T-helper 17 cell (primary cell): ENCODE data around the gene LYST. TPM values are rescaled to one million over a fixed set of nuclear protein-coding genes. Genes with fewer than 3 reads are reported as not detected.
"Not testable (repeated sequence)": the region's sequence is repeated elsewhere in the genome, so short reads cannot be mapped to it uniquely, and the experiment has no call there.

Source experiments
- ATAC-seq: fragments of 150-1000 bp; cut with Tn5 transposase; 2 replicates; pipeline ENCODE4 v1.10.0; 2021; ENCODE audit warnings: mild to moderate bottlenecking, moderate library complexity
- DNase-seq, 3 donors: peaks; one replicate each; pipeline versions ENCODE4 v3.0.0 to v3.0.0-alpha.2; 2020 to 2021
- H3K9me3 ChIP-seq: one replicate; pipeline ENCODE4 v1.7.0; 2013; ENCODE audit warnings: low read length, mild to moderate bottlenecking; ENCODE audit not compliant: control insufficient read depth, poor library complexity, severe bottlenecking
- H3K27ac Mint-ChIP-seq: one replicate; pipeline ENCODE4 v1.8.0; 2022; ENCODE audit warnings: mild to moderate bottlenecking, moderate library complexity, mixed read lengths
- H3K27me3 Mint-ChIP-seq: one replicate; pipeline ENCODE4 v1.8.0; 2022; ENCODE audit warnings: mixed read lengths
- H3K36me3 Mint-ChIP-seq: one replicate; pipeline ENCODE4 v1.8.0; 2022; ENCODE audit warnings: low read depth, mixed read lengths
- H3K4me1 Mint-ChIP-seq: one replicate; pipeline ENCODE4 v1.8.0; 2022; ENCODE audit warnings: mild to moderate bottlenecking, mixed read lengths
- H3K4me3 Mint-ChIP-seq: one replicate; pipeline ENCODE4 v1.8.0; 2022; ENCODE audit warnings: mild to moderate bottlenecking, moderate library complexity, mixed read lengths
- total RNA-seq, 4 donors: library from RNA in 2 of 4; stranded (reverse) in 2 of 4; gene quantifications; one replicate each; pipeline ENCODE4 v1.2.3 and lab custom pipeline; 2022 to 2026

The LYST gene
- total RNA-seq, 2 donors from 2014 or later: 24.5 to 29.6 TPM

DNA sequence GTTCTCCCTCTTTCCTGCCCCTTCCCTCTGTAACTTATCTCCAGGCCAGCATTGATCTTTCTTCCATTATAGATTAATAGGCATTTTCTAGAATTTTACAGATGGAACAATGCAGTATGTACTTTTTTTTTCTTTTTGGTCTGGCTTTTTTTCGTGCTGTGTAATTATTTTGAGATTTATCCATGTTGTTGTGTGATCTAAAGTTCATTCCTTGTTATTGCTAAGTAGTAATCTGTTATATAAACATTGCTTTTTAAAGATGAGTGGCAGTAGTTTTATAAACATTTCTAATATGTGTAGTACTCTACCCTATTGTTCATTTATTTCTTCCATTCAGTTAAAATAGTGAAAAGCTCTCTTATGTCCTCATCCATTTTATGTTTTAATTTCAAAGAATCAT lies 5.9 kb downstream of the LYST start:
- Mint-ChIP-seq H3K27ac (no peak overlapping the region), H3K36me3 (peaks cover 2% of the 10 kb centered on the region), H3K4me1 (peaks cover 27% of the 10 kb centered on the region), H3K27me3 (no peaks in the 10 kb centered on the region), H3K4me3 (no peak overlapping the region)
- ATAC-seq (no peak), DNase-seq (no peak)
- no peaks in the 10 kb centered on the region for H3K9me3 ChIP-seq

DNA sequence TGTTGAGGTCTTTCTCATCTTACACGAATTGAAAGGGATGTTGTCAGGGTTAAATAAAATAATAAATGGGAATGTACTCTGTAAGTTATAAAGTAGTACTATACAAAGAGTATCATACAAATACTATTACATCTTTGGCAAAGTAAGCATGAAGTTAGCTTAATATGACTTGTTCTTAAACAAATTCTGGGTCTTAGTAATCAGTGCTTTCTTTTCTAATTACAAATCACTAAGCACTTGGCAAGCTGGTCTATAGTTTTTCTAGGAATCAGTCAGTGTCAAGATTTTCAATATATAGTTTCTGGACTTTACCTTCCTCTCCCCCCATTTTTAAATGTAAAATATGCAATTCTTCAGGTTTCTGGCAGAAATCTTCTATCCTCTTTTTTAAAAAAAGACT lies 6.9 kb downstream of the LYST start:
- Mint-ChIP-seq H3K36me3 (no peaks in the 10 kb centered on the region), H3K4me3 (no peak overlapping the region), H3K4me1 (peaks cover 20% of the 10 kb centered on the region), H3K27ac (no peak overlapping the region), H3K27me3 (no peaks in the 10 kb centered on the region)
- DNase-seq (no peak), ATAC-seq (no peak)
- no peaks in the 10 kb centered on the region for H3K9me3 ChIP-seq

DNA sequence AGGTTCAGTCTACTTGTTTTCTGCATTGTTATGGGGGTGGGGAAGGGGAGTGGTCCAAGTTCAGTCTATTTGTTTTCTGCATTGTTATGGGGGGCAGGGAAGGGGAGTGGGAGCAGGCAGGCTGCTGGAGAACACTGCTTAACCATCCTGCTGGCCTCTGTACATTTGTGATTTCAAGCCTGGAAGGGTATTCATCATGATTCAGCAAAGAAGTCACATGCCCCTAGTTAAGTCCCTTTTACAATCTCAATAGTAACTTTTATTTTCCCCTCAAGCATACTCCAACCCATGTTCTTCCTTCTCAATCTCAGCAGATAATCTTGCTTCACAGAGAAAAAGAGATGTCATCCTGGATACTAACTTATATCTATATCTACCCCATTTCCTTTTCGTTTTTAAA lies 7.9 kb downstream of the LYST start:
- no peaks in the 10 kb centered on the region for H3K9me3 ChIP-seq
- no peak overlapping the region for H3K27ac Mint-ChIP-seq
- no peak for ATAC-seq
- DNase-seq: no peak
- H3K4me1 Mint-ChIP-seq: peaks cover 19% of the 10 kb centered on the region
- no peaks in the 10 kb centered on the region for H3K36me3 Mint-ChIP-seq
- no peaks in the 10 kb centered on the region for H3K27me3 Mint-ChIP-seq
- no peak overlapping the region for H3K4me3 Mint-ChIP-seq

DNA sequence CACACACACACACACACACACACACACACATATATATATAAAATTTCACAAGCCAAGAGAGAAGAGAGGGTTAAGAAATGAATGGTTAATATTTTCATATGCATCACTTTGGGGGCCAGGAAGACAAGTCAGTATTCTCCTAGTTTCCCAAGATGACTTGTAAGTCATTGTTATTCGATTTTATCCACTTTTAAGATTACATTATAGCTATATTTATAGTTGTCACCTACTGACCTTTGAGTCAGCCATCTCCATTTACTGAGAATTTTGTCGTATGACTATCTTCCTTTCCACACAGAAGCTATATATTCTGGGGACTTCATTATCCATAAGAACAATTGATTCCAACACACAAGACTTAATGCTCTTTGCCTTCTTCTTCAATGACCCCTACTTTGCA lies 8.9 kb downstream of the LYST start:
- H3K27me3 Mint-ChIP-seq: no peaks in the 10 kb centered on the region
- H3K4me1 Mint-ChIP-seq: peaks cover 16% of the 10 kb centered on the region
- no peaks in the 10 kb centered on the region for H3K36me3 Mint-ChIP-seq

DNA sequence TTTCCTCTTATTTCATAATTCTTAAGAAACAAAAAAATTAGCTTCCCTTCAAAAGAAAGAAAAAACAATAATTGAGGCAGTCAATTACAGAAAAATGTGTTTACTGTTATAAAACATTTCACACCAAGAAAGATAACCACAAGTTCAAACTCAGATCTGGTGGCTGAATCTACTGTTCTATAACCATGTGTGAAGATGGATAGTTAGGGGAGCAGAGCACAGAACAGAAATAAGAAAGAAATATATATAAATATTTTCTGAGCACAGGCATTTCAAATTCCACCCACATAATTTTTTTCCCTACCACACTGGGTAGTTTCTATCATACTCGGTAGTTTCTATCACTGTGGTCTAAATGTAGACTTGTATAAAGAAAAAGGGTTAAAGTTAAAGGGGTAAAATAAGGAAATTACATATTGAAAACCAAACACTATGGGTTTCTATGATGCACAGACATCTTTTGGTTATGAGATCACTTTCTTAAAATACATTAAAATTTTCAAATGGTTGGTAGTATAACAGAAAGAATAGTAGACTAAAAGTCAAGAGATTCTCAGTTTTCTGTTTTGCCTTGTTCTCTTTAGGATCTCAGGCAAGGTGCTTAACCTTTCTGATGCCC lies 10.8 kb downstream of the LYST start:
- DNase-seq (no peak), ATAC-seq (no peak)
- no peaks in the 10 kb centered on the region for H3K27me3 Mint-ChIP-seq
- no peaks in the 10 kb centered on the region for H3K36me3 Mint-ChIP-seq
- peaks cover 16% of the 10 kb centered on the region for H3K4me1 Mint-ChIP-seq
- H3K4me3 Mint-ChIP-seq: no peak overlapping the region
- H3K9me3 ChIP-seq: no peaks in the 10 kb centered on the region
- H3K27ac Mint-ChIP-seq: no peak overlapping the region

More for the DNA sequence above, 8.9 kb downstream of the LYST start:
- Mint-ChIP-seq H3K27ac (no peak overlapping the region), H3K4me3 (no peak overlapping the region)
- DNase-seq (no peak), ATAC-seq (no peak)
- H3K9me3 ChIP-seq: no peaks in the 10 kb centered on the region

DNA sequence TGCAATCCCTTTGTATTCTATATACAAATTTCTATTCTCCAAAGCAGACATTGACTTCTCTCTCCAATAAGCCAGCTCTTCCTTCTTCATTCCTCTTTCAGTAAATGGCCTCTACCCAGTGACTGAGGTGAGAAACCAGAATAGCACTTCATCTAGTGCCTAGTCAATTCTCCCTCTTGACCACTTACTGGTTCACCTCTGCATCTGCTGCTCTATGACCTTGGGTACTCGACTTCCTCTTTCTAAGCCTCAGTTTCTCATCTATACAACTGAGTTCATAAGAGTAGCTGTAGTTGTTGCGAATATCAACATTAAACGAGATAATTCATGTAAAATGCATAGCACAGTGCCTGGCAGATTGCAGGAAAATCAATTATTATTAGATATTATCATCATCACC lies 12.4 kb downstream of the LYST start:
- Mint-ChIP-seq H3K27me3 (no peaks in the 10 kb centered on the region), H3K36me3 (no peaks in the 10 kb centered on the region), H3K4me3 (no peak overlapping the region), H3K27ac (no peak overlapping the region), H3K4me1 (peaks cover 27% of the 10 kb centered on the region)
- DNase-seq (no peak), ATAC-seq (no peak)
- no peaks in the 10 kb centered on the region for H3K9me3 ChIP-seq

DNA sequence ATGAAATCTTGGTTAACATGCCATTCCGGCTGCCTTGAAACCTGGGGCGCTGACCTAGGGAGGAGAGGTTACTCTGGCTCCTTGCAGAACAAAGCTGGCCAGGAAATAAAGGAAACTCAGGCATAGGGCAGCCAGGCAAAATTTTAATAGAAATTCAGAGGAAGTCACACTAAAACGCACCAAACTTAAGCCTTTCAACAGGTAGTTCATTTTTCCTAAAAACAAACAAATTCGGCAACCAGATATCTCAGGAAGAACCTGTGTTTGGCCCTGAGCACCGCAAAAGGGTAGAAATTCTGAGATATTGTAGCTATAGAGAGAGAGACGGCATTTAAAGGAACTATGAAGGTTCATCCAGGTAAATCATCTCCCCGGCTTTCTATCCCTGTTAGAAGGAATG lies 13.1 kb downstream of the LYST start:
- Mint-ChIP-seq H3K27me3 (no peaks in the 10 kb centered on the region), H3K27ac (no peak overlapping the region), H3K4me1 (peaks cover 32% of the 10 kb centered on the region), H3K4me3 (no peak overlapping the region), H3K36me3 (no peaks in the 10 kb centered on the region)
- ATAC-seq (no peak), DNase-seq (no peak)
- no peaks in the 10 kb centered on the region for H3K9me3 ChIP-seq

DNA sequence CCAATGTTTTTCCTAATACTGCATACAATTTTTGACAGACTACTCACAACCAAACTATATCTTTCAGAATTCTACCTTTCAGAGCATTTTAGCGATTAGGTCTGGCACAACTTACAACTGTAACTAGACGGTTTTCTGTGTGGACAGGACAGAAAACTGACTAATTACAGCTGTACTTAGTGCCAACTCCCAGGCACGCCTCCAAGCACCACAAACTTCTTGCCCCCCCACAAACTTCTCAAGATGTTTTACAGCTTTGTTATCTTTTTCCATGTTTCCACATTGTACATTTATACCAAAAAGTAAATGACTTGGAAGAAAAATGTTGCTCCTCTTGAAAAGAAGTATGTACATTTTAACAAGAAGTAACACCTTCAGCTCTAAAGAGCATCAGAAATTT lies 13.8 kb downstream of the LYST start:
- Mint-ChIP-seq H3K4me3 (no peak overlapping the region), H3K27ac (no peak overlapping the region), H3K27me3 (no peaks in the 10 kb centered on the region), H3K4me1 (peaks cover 38% of the 10 kb centered on the region), H3K36me3 (no peaks in the 10 kb centered on the region)
- DNase-seq: no peak
- H3K9me3 ChIP-seq: no peaks in the 10 kb centered on the region
- no peak for ATAC-seq

DNA sequence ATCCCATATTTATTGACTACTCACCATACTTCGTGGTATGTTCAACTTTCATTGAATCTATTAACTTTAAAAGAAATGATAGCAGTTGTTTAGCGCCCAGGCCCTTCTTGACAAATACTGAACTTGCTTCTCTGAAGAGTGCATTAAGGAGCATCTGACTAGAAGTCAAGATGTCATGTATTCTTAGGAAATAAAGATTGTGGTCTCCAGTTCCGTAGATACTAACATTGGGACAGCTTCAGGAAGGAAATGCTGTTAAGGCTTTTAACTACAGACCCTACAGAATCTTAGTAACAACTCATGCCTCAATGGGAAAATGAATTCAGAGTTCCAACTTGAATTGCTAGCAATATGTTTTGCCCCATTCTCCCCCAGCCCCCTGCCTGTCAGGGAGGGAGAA lies 14.8 kb downstream of the LYST start:
- peaks cover 43% of the 10 kb centered on the region for H3K4me1 Mint-ChIP-seq
- DNase-seq (no peak), ATAC-seq (no peak)
- H3K27ac Mint-ChIP-seq: no peak overlapping the region
- H3K36me3 Mint-ChIP-seq: no peaks in the 10 kb centered on the region
- H3K9me3 ChIP-seq: no peaks in the 10 kb centered on the region
- no peaks in the 10 kb centered on the region for H3K27me3 Mint-ChIP-seq
- H3K4me3 Mint-ChIP-seq: no peak overlapping the region

DNA sequence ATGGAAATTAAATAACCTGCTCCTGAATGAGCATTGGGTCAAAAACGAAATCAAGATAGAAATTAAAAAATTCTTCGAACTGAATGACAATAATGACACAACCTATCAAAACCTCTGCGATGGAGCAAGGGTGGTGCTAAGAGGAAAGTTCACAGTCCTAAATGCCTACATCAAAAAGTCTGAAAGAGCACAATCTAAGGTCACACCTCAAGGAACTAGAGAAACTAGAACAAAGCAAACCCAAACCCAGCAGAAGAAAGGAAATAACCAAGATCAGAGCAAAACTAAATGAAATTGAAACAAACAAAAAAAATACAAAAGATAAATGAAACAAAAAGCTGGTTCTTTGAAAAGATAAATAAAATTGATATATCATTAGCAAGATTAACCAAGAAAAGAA lies 18.5 kb downstream of the LYST start:
- H3K9me3 ChIP-seq, ATAC-seq, H3K36me3 Mint-ChIP-seq, H3K27me3 Mint-ChIP-seq, DNase-seq: not testable (repeated sequence)
- Mint-ChIP-seq H3K27ac (peak overlapping the region; percentile 48), H3K4me1 (peaks cover 38% of the 10 kb centered on the region), H3K4me3 (peak overlapping the region; percentile 63)

DNA sequence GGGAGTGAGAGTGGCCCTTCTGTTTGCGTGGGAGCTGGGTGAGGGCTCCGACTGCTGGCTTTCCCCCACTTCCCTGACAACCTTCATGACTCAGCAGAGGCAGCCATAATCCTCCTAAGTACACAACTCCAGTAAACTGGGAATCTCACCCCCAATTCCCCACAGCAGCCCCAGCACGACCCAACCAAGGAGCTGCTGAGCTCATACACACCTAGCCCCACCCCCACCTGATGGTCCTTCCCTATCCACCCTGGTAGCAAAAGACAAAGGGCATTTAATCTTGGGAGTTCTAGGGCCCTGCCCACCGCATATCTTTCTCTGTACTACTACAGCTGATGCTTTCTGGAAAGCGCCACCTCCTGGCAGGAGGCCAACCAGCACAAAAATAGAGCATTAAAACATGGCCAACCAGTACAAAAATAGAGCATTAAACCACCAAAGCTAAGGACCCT lies 21.0 kb downstream of the LYST start:
- not testable (repeated sequence) for H3K9me3 ChIP-seq, H3K36me3 Mint-ChIP-seq, ATAC-seq, H3K27me3 Mint-ChIP-seq, DNase-seq
- Mint-ChIP-seq H3K4me3 (peak overlapping the region; percentile 19), H3K27ac (peak overlapping the region; percentile 19), H3K4me1 (peaks cover 45% of the 10 kb centered on the region)

DNA sequence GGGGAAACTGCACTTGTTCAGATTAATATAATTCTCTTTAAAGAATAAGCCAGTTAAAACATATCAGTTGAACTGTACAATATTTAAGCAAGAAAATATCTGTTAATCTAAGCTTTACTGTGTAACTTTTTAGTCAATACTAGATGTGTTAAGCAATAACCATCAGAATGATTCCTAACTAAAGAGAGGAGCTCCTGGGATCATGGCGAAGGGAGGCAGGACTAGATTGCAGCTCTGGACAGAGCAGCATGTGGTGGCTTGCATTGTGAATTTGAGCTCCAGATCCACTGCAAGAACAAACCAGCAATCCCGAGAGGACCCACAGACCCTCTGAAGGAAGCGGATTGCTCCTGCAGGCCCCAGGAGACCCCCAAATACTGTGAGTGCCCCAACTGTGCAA lies 21.9 kb downstream of the LYST start:
- no peaks in the 10 kb centered on the region for H3K9me3 ChIP-seq
- Mint-ChIP-seq H3K4me3 (peak overlapping the region; percentile 2), H3K27ac (no peak overlapping the region), H3K36me3 (peaks cover 7% of the 10 kb centered on the region), H3K4me1 (peaks cover 45% of the 10 kb centered on the region), H3K27me3 (no peaks in the 10 kb centered on the region)
- no peak for ATAC-seq
- DNase-seq: no peak

DNA sequence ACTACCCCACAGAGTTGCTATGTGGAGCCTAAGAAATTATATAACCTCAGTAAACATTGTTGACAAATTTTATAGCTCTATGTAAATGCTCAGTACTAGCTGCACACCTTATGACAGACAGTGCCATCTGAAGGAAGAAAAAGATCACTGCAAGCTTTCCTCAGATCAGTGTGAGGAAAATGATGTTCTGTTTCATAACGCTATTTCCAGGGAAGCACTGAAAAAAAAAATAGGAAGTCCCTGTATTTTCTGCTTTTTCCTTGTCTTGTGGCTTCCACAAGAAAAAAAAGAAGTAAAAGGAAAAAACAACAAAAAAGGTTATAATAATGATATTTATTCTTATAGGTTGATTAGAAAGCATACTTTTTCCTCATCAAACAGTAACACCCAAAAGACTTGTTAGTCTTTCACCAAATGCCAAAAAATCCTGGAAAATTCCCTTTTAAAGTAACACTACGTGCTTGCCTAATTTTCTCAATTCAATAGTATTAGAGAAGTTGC lies 23.2 kb downstream of the LYST start:
- peaks cover 37% of the 10 kb centered on the region for H3K4me1 Mint-ChIP-seq
- no peaks in the 10 kb centered on the region for H3K9me3 ChIP-seq
- ATAC-seq (peak; percentile 82), DNase-seq (no peak)
- H3K4me3 Mint-ChIP-seq: no peak overlapping the region
- H3K36me3 Mint-ChIP-seq: peaks cover 7% of the 10 kb centered on the region
- H3K27me3 Mint-ChIP-seq: no peaks in the 10 kb centered on the region
- no peak overlapping the region for H3K27ac Mint-ChIP-seq

DNA sequence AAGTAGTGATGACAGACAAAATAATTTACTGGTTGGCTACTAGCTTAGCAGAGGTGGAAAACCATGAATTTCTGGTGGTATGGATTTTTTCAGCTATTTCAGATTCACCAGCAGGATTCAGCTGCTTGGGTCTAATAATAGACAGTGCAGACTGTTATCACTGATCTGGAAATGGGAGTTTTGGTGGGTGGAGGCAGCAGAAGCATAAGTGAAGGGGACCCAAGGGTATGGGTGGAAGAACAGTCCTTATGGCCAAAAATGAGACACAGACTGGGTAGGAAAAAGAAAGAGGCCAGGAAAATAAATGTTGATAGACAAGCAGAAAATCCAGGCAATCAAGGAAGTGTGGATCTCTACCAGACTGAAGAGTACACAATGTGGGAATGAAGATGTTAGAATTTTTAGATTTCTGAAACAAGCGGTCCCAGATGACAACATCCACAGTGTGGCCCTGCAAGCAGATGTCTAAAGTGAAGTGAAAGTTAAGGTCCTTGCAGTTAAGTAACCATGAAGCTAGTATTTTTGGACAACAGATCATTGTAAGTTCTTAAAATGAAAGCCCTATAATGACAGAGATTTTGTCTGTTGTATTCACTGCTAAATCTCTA lies 24.7 kb downstream of the LYST start:
- Mint-ChIP-seq H3K27ac (peak overlapping the region; percentile 29), H3K4me1 (peaks cover 23% of the 10 kb centered on the region), H3K27me3 (no peaks in the 10 kb centered on the region), H3K36me3 (peaks cover 7% of the 10 kb centered on the region), H3K4me3 (no peak overlapping the region)
- ATAC-seq (no peak), DNase-seq (no peak)
- no peaks in the 10 kb centered on the region for H3K9me3 ChIP-seq
